HuH-7 (cell line): Measurements from ENCODE around the gene CLK1.
A peak's percentile ranks its signal among the peaks of the same experiment; 100 is the strongest.

Experiments used
- DNase-seq: peaks from one replicate; pipeline ENCODE4 v3.0.0; 2011; ENCODE audit warnings: low spot score

CLK1 gene

GRCh38 chr2:200811333-200812121 lies 52.9 kb downstream of the CLK1 start, which contains the start of gene BZW1:
Gene BZW1 (plus strand): TSS chr2:200811910. CDS start chr2:200813218, 1,308 bp downstream.
- DNase-seq, result peak; percentile 89

- no peak for DNase-seq
These were observed 53.5 kb downstream of the CLK1 start for GRCh38 chr2:200810998-200811332.

- peak; percentile 23 for DNase-seq
These were observed 54.0 kb downstream of the CLK1 start for GRCh38 chr2:200810252-200810997.

- DNase-seq, result no peak
These were observed 54.8 kb downstream of the CLK1 start for GRCh38 chr2:200809506-200810251.
